GM06990 (cell line): ENCODE results near the gene PIR.
A peak's percentile ranks its signal among the peaks of the same experiment; 100 is the strongest.

ENCODE experiments used
- DNase-seq: peaks from one replicate; pipeline ENCODE4 v3.0.0-alpha.2; 2011; ENCODE audit not compliant: insufficient read length; ENCODE audit errors: extremely low read depth
- H3K27me3 ChIP-seq: replicated peaks from 2 replicates; pipeline ENCODE4 v1.6.0; 2011; ENCODE audit warnings: low read length; ENCODE audit not compliant: control insufficient read depth, insufficient read depth
- H3K36me3 ChIP-seq: 2 replicates; pipeline ENCODE4 v1.5.1; 2011; ENCODE audit warnings: low read length; ENCODE audit not compliant: control insufficient read depth, insufficient read depth
- H3K4me3 ChIP-seq: replicated peaks from 2 replicates; pipeline ENCODE4 v1.5.1; 2011; ENCODE audit warnings: low read depth, mild to moderate bottlenecking, control low read depth, low read length
- TF ChIP-seq, protein P1 (sequence below): IDR thresholded peaks from 2 replicates; pipeline ENCODE4 v1.5.1; 2011; ENCODE audit warnings: low read length, control low read depth, mild to moderate bottlenecking, inconsistent platforms; ENCODE audit not compliant: insufficient read depth, poor library complexity, severe bottlenecking

PIR gene

DNA sequence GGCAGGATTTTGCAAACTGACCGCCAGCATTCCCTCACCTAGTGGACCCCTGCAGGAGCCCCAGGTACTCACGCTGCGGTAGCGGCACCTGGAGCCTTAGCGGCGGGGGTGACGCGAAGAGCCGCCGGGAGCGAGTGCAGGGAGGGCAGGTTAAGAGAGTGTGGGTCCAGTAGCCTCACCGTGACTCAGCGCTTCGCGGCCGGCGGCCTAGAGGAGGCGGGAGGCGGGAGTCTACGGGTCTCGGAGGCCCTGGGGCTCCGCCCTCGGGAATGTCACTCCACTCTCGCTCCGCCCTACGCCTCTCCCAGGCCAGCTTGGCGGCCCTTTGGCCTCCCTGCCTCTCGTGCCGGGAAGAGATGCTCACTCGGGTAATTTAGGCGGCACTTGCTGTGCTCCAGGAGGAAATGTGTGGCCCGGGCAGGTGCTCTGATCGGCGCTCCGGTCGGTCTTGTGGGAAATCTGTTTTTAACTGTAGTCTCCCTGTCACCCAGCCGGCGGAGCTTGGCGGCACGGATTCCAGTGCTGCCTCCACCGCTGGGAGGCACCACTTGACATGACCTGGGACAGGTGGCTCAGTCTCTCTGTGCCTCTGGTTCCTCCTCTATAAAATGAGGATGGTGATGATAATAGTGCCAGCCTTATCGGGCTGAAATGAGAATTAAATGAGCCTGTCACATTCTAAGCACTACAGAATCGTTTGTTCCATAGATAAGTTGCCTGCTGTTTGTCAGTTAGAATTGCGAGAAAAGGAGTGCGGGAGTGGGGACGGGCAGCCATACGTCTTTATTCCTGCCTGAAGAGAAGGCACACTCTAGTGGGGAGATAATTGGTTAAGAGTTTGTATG, at the start of gene PIR:
Gene PIR (minus strand): TSS at position 216 of the 845 bp plus-strand sequence. CDS start 2,076 bp downstream, outside the sequence.
- DNase-seq, result peak; percentile 82
- TF ChIP-seq, protein P1, sequence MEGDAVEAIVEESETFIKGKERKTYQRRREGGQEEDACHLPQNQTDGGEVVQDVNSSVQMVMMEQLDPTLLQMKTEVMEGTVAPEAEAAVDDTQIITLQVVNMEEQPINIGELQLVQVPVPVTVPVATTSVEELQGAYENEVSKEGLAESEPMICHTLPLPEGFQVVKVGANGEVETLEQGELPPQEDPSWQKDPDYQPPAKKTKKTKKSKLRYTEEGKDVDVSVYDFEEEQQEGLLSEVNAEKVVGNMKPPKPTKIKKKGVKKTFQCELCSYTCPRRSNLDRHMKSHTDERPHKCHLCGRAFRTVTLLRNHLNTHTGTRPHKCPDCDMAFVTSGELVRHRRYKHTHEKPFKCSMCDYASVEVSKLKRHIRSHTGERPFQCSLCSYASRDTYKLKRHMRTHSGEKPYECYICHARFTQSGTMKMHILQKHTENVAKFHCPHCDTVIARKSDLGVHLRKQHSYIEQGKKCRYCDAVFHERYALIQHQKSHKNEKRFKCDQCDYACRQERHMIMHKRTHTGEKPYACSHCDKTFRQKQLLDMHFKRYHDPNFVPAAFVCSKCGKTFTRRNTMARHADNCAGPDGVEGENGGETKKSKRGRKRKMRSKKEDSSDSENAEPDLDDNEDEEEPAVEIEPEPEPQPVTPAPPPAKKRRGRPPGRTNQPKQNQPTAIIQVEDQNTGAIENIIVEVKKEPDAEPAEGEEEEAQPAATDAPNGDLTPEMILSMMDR, result peak; percentile 58
- no peaks in the 10 kb centered on the region for H3K27me3 ChIP-seq

GRCh38 chrX:15530318-15530717, 37.2 kb upstream of the PIR start:
- no peaks in the 10 kb centered on the region for H3K36me3 ChIP-seq
- no peak overlapping the region for H3K4me3 ChIP-seq
- H3K27me3 ChIP-seq, result no peaks in the 10 kb centered on the region
- DNase-seq, result no peak
- TF ChIP-seq, protein P1, result no peak

More for the DNA sequence above, at the start of gene PIR:
- H3K36me3 ChIP-seq, result no peaks in the 10 kb centered on the region
- H3K4me3 ChIP-seq, result peak within 1 kb of the TSS; percentile 65

- TF ChIP-seq, protein P1, result no peak
- no peaks in the 10 kb centered on the region for H3K27me3 ChIP-seq
- no peak for DNase-seq
- H3K4me3 ChIP-seq, result no peak overlapping the region
- no peaks in the 10 kb centered on the region for H3K36me3 ChIP-seq
Observed at GRCh38 chrX:15529165-15529564, 36.0 kb upstream of the PIR start.

DNA sequence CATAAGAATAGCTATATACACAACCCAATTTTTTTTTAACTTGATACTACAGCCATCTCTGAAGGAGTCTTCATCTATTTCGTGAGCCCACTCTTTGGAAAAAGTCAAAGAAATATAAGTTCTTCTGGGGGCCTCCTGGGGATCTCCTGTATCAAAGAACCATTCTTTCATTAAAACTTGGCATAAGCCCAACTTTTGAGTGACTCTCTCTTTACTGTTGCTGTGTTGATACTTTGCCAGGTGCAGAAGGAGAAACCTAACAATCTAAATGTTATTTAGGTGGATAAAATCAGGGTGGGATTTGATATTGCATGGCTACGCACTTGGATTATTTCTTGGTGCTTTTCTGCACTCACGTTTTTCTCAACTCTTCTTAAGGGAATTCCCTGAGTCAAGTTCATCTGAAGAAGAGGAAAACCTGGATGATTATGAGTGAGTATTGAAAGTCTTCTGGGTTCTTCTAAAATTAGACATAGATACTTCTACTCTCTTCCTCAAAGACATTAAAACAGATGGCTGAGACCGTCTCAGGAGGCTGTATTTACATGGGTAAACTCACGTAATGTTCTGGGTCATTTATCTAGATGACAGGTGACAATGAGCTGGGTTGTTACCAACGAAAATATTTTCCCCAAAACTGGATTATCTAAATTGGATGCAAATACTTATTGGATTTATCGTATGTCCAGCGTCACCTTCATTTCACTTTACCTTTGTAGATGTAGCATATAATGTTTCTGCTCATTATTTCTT, 32.7 kb upstream of the PIR start:
- TF ChIP-seq, protein P1, result no peak
- no peaks in the 10 kb centered on the region for H3K36me3 ChIP-seq
- DNase-seq, result no peak
- H3K27me3 ChIP-seq, result no peaks in the 10 kb centered on the region; the same call in 1 of the 2 replicates
- no peak overlapping the region for H3K4me3 ChIP-seq

- TF ChIP-seq, protein P1, result no peak
- Histone ChIP-seq H3K36me3 (no peaks in the 10 kb centered on the region), H3K4me3 (no peak overlapping the region), H3K27me3 (no peaks in the 10 kb centered on the region; the same call in 1 of the 2 replicates)
- DNase-seq, result no peak
Observed at GRCh38 chrX:15524417-15524816, 31.3 kb upstream of the PIR start.
